Activated CD8-positive, alpha-beta T cell treated with anti-CD3 and anti-CD28 coated beads for 36 hours (primary cell): Measurements from ENCODE around the gene C15orf61. TPM values are rescaled to one million over a fixed set of nuclear protein-coding genes. Genes with fewer than 3 reads are reported as not detected.
A peak's percentile ranks its signal among the peaks of the same experiment; 100 is the strongest.

Experiments used
- ATAC-seq: fragments of 200-7000 bp; cut with Tn5 transposase; one replicate; pipeline ENCODE4 v1.10.0; 2021; ENCODE audit warnings: mild to moderate bottlenecking, moderate library complexity
- CTCF ChIA-PET: fragments of 350-600 bp; sonication (Branson Sonifier 250); formaldehyde crosslinking; loops from one replicate; lab custom pipeline; 2021; ENCODE audit warnings: antibody characterized with exemption; lab: Charles Lee
- POLR2A ChIA-PET: fragments of 350-600 bp; sonication (Branson Sonifier 250); formaldehyde crosslinking; loops from one replicate; lab custom pipeline; 2021; ENCODE audit warnings: antibody characterized with exemption; lab: Charles Lee
- DNase-seq: peaks from one replicate; pipeline ENCODE4 v3.0.0-alpha.2; 2020
- H3K27ac Mint-ChIP-seq: one replicate; pipeline ENCODE4 v1.8.0; 2021; ENCODE audit warnings: mild to moderate bottlenecking, mixed read lengths
- H3K27me3 Mint-ChIP-seq: one replicate; pipeline ENCODE4 v1.8.0; 2021; ENCODE audit warnings: mixed read lengths
- H3K36me3 Mint-ChIP-seq: one replicate; pipeline ENCODE4 v1.8.0; 2021; ENCODE audit warnings: low read depth, mixed read lengths
- H3K4me1 Mint-ChIP-seq: one replicate; pipeline ENCODE4 v1.8.0; 2021; ENCODE audit warnings: low read depth, mixed read lengths
- H3K4me3 Mint-ChIP-seq: one replicate; pipeline ENCODE4 v1.8.0; 2021; ENCODE audit warnings: mild to moderate bottlenecking, moderate library complexity, mixed read lengths
- H3K9me3 Mint-ChIP-seq: one replicate; pipeline ENCODE4 v1.8.0; 2021; ENCODE audit warnings: mixed read lengths
- intact Hi-C: fragments of 100-400 bp; cut with micrococcal nuclease; formaldehyde crosslinking; loops from one replicate; pipeline ENCODE4 v1.10.0; 2022
- total RNA-seq, 2 experiments: library from RNA; stranded (reverse); gene quantifications; one replicate each; pipeline ENCODE4 v1.2.3, GENCODE V29; 2021
- TF ChIP-seq, protein P1 (sequence below): fragments of 200-600 bp; IDR thresholded peaks from one replicate; pipeline ENCODE4 v1.8.0; 2022; ENCODE audit warnings: antibody characterized with exemption, mild to moderate bottlenecking

The C15orf61 gene
- total RNA-seq, 2 experiments from 2014 or later = 7.5 to 7.8 TPM

DNA sequence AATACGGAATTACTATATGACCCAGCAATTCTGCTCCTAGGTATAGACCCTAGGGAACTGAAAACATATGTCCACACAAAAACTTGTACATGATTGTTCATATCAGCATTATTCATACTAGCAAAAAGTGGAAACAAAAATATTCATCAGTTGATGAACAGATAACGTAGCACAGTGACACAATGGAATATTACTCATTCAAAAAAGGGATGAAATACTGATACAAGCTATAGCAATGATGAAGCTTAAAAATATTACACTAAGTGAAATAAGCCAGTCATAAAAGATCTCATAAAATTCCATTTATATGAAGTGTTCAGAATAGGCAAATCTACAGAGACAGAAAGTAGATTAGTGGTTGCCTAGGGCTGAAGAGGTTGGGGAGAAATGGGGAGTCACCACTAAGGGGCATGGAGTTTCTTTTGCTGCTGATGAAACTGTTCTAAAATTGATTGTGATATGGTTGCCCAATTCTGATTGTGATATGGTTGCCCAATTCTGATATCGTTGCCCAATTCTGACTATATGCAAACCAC lies 10.5 kb downstream of the C15orf61 start:
- Mint-ChIP-seq H3K27ac (no peak overlapping the region), H3K4me3 (no peak overlapping the region), H3K9me3 (no peaks in the 10 kb centered on the region), H3K27me3 (no peaks in the 10 kb centered on the region), H3K4me1 (peaks cover 11% of the 10 kb centered on the region), H3K36me3 (no peaks in the 10 kb centered on the region)
- TF ChIP-seq, protein P1, sequence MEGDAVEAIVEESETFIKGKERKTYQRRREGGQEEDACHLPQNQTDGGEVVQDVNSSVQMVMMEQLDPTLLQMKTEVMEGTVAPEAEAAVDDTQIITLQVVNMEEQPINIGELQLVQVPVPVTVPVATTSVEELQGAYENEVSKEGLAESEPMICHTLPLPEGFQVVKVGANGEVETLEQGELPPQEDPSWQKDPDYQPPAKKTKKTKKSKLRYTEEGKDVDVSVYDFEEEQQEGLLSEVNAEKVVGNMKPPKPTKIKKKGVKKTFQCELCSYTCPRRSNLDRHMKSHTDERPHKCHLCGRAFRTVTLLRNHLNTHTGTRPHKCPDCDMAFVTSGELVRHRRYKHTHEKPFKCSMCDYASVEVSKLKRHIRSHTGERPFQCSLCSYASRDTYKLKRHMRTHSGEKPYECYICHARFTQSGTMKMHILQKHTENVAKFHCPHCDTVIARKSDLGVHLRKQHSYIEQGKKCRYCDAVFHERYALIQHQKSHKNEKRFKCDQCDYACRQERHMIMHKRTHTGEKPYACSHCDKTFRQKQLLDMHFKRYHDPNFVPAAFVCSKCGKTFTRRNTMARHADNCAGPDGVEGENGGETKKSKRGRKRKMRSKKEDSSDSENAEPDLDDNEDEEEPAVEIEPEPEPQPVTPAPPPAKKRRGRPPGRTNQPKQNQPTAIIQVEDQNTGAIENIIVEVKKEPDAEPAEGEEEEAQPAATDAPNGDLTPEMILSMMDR = no peak
- ATAC-seq = peak; percentile 55
- intact Hi-C loops = no loop called here
- POLR2A ChIA-PET = interaction anchor here (0.8 to 1.2 kb wide), 2 partner anchors 11 to 207 kb away, joined by 3 read pairs; partner anchors contain the start of gene MAP2K5
- CTCF ChIA-PET = no interaction called here
- no peak for DNase-seq

DNA sequence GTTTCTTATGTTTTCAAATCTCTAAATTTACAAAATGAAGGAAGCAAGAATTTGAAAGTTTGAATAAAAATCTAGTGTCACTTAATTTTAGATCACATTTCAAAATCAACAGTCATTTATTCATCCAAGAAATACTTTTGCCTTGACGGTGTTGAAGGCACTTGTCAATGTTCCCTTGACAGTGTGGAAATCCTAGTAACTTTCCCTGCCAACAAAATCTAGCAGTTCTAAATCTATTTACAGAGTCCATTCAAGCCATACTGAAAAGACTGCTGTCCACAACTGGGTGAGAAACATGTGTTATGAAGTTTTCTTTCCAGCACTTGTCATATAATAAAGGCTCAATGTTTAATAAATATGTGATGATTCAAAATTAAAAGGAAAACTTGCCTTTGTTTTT lies 12.9 kb downstream of the C15orf61 start:
- no peak for DNase-seq
- TF ChIP-seq, protein P1 = no peak
- H3K27ac Mint-ChIP-seq = no peak overlapping the region
- no peaks in the 10 kb centered on the region for H3K27me3 Mint-ChIP-seq
- ChIA-PET CTCF (interaction anchor here (1.7 kb wide), 1 partner anchor 13 kb away, joined by 3 read pairs; no protein-coding TSS in a partner anchor), POLR2A (interaction anchor here (0.9 to 1.9 kb wide), 2 partner anchors 9 to 13 kb away, joined by 3 to 5 read pairs; partner anchors contain the start of gene C15orf61)
- H3K9me3 Mint-ChIP-seq = peaks cover 1% of the 10 kb centered on the region
- ATAC-seq = no peak
- intact Hi-C loops = no loop called here
- no peaks in the 10 kb centered on the region for H3K36me3 Mint-ChIP-seq
- H3K4me1 Mint-ChIP-seq = peaks cover 18% of the 10 kb centered on the region
- H3K4me3 Mint-ChIP-seq = no peak overlapping the region

DNA sequence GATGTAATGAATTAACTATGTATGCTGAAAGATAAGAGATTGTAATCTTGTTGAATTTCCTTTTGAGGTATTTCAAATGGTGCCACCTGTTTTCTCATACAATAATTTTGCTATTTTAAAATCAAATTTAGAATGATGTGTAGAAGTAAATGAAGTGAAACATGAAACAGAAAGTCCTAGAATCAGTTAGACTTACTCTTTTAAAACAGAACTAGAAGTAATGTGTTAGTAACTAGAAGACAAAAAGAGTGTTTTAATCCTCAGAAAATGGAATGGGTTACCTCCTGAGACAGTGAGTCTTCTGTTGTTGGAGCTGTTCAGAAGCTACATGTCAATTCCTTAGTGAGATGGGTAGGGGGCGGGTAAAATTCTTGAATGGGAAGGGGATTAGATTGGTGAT lies 13.4 kb downstream of the C15orf61 start:
- intact Hi-C loops = no loop called here
- H3K4me1 Mint-ChIP-seq = peaks cover 22% of the 10 kb centered on the region
- no peak overlapping the region for H3K4me3 Mint-ChIP-seq
- CTCF ChIA-PET = interaction anchor here (1.7 kb wide), 1 partner anchor 12 kb away, joined by 3 read pairs; no protein-coding TSS in a partner anchor
- DNase-seq = no peak
- no peaks in the 10 kb centered on the region for H3K27me3 Mint-ChIP-seq
- H3K9me3 Mint-ChIP-seq = peaks cover 2% of the 10 kb centered on the region
- no peak overlapping the region for H3K27ac Mint-ChIP-seq
- ATAC-seq = no peak
- H3K36me3 Mint-ChIP-seq = no peaks in the 10 kb centered on the region
- POLR2A ChIA-PET = interaction anchor here (0.9 kb wide), 1 partner anchor 10 kb away, joined by 3 read pairs; no protein-coding TSS in a partner anchor
- TF ChIP-seq, protein P1 = no peak

DNA sequence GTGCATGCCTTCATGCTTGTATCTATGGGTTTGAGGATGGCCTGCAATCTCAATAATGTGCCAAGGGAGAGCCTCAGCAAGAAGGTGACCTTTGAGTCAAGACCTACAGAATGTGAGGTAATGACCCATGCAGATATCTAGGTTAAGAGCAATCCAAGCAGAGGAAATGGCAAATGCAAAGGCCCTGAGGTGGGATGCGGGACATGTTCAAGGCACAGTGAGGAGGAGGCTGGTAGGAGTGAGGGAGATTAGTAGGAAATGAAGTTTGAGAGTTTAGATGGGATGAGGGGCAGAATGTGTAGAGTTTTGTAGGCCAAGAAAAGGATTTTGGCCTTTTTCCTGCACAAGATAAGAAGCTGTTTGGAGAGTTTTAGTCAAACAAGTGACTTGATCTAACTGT lies 16.8 kb downstream of the C15orf61 start:
- no peaks in the 10 kb centered on the region for H3K27me3 Mint-ChIP-seq
- H3K4me1 Mint-ChIP-seq = peaks cover 35% of the 10 kb centered on the region
- intact Hi-C loops = no loop called here
- no peak for ATAC-seq
- ChIA-PET POLR2A (no interaction called here), CTCF (interaction anchor here (1.5 kb wide), 1 partner anchor 9 kb away, joined by 7 read pairs; no protein-coding TSS in a partner anchor)
- no peak overlapping the region for H3K27ac Mint-ChIP-seq
- TF ChIP-seq, protein P1 = no peak
- no peak for DNase-seq
- H3K9me3 Mint-ChIP-seq = peaks cover 2% of the 10 kb centered on the region
- no peaks in the 10 kb centered on the region for H3K36me3 Mint-ChIP-seq
- no peak overlapping the region for H3K4me3 Mint-ChIP-seq
